ENCODE data around the gene NPFFR1.

NPFFR1 gene

GRCh38 chr10:70266701-70267100 is 17.1 kb downstream of the NPFFR1 start:
- H3K27ac Mint-ChIP-seq: no peak overlapping the region
- no peaks in the 10 kb centered on the region for H3K4me1 Mint-ChIP-seq
- H3K4me3 Mint-ChIP-seq: no peak overlapping the region
- peaks cover 3% of the 10 kb centered on the region for H3K9me3 Mint-ChIP-seq
- H3K36me3 Mint-ChIP-seq (ENCODE audit: low read depth): no peaks in the 10 kb centered on the region
- peaks cover 16% of the 10 kb centered on the region for H3K27me3 Mint-ChIP-seq (ENCODE audit: low read depth)
- TF ChIP-seq CTCF (IDR thresholded peaks at IDR 0.05; ENCODE audit: unreplicated experiment in 3 of 3): no peak

GRCh38 chr10:70266056-70266455 is 17.7 kb downstream of the NPFFR1 start:
- Mint-ChIP-seq H3K27ac (no peak overlapping the region), H3K4me1 (no peaks in the 10 kb centered on the region), H3K27me3 (ENCODE audit: low read depth) (peaks cover 16% of the 10 kb centered on the region), H3K4me3 (no peak overlapping the region), H3K36me3 (ENCODE audit: low read depth) (no peaks in the 10 kb centered on the region), H3K9me3 (peaks cover 5% of the 10 kb centered on the region)
- TF ChIP-seq CTCF (IDR thresholded peaks at IDR 0.05; ENCODE audit: unreplicated experiment in 3 of 3): no peak

- H3K4me1 Mint-ChIP-seq: no peaks in the 10 kb centered on the region
- H3K9me3 Mint-ChIP-seq: peaks cover 5% of the 10 kb centered on the region
- H3K36me3 Mint-ChIP-seq (ENCODE audit: low read depth): no peaks in the 10 kb centered on the region
- no peak overlapping the region for H3K27ac Mint-ChIP-seq
- peaks cover 16% of the 10 kb centered on the region for H3K27me3 Mint-ChIP-seq (ENCODE audit: low read depth)
- no peak overlapping the region for H3K4me3 Mint-ChIP-seq
- TF ChIP-seq CTCF (IDR thresholded peaks at IDR 0.05; ENCODE audit: unreplicated experiment in 3 of 3): peak in 2 of 3 experiments; percentile 18 to 31
Observed at GRCh38 chr10:70265032-70265689, 18.6 kb downstream of the NPFFR1 start.

- Mint-ChIP-seq H3K4me1 (no peaks in the 10 kb centered on the region), H3K27me3 (ENCODE audit: low read depth) (peaks cover 18% of the 10 kb centered on the region), H3K36me3 (ENCODE audit: low read depth) (no peaks in the 10 kb centered on the region), H3K4me3 (no peak overlapping the region), H3K27ac (no peak overlapping the region), H3K9me3 (peaks cover 3% of the 10 kb centered on the region)
- no peak for TF ChIP-seq CTCF (IDR thresholded peaks at IDR 0.05; ENCODE audit: unreplicated experiment in 3 of 3)
Observed at GRCh38 chr10:70260734-70261133, 23.1 kb downstream of the NPFFR1 start.

GRCh38 chr10:70260259-70260658 is 23.5 kb downstream of the NPFFR1 start:
- no peak overlapping the region for H3K4me3 Mint-ChIP-seq
- no peaks in the 10 kb centered on the region for H3K36me3 Mint-ChIP-seq (ENCODE audit: low read depth)

More at GRCh38 chr10:70260259-70260658, 23.5 kb downstream of the NPFFR1 start:
- Mint-ChIP-seq H3K4me1 (no peaks in the 10 kb centered on the region), H3K27me3 (ENCODE audit: low read depth) (peaks cover 17% of the 10 kb centered on the region), H3K9me3 (peaks cover 3% of the 10 kb centered on the region), H3K27ac (no peak overlapping the region)
- TF ChIP-seq CTCF (IDR thresholded peaks at IDR 0.05; ENCODE audit: unreplicated experiment in 3 of 3): no peak

Data from nephron (organoid).